ENCODE data around the gene ARMC9.

GRCh38 chr2:231296401-231296974, 98.1 kb downstream of the ARMC9 start:
- no peak for TF ChIP-seq CTCF (IDR thresholded peaks at IDR 0.05)
- TF ChIP-seq POLR2A (IDR thresholded peaks at IDR 0.05): no peak
- no peak for TF ChIP-seq EP300 (IDR thresholded peaks at IDR 0.05)
- TF ChIP-seq POLR2AphosphoS5 (IDR thresholded peaks at IDR 0.05): no peak
